ENCODE measurements around the gene PLS3.
"Not testable (repeated sequence)": the region's sequence is repeated elsewhere in the genome, so short reads cannot be mapped to it uniquely, and the experiment has no call there.

PLS3 gene

GRCh38 chrX:115609621-115610020 lies 48.6 kb downstream of the PLS3 start:
- no peak for DNase-seq (ENCODE audit: low read depth)

- no peak for DNase-seq (ENCODE audit: low read depth)
Measured at GRCh38 chrX:115616943-115617563, 56.1 kb downstream of the PLS3 start.

GRCh38 chrX:115622534-115622933 lies 61.6 kb downstream of the PLS3 start:
- no peak for DNase-seq (ENCODE audit: low read depth)

GRCh38 chrX:115624916-115625315 lies 63.9 kb downstream of the PLS3 start:
- DNase-seq (ENCODE audit: low read depth), result no peak

GRCh38 chrX:115625572-115626301 lies 64.8 kb downstream of the PLS3 start:
- DNase-seq (ENCODE audit: low read depth), result no peak

- no peak for DNase-seq (ENCODE audit: low read depth)
Measured at GRCh38 chrX:115630204-115630603, 69.2 kb downstream of the PLS3 start.

- DNase-seq (ENCODE audit: low read depth), result peak; percentile 53
Measured at GRCh38 chrX:115632455-115632854, 71.5 kb downstream of the PLS3 start.

- not testable (repeated sequence) for DNase-seq (ENCODE audit: low read depth)
Measured at GRCh38 chrX:115633397-115633796, 72.4 kb downstream of the PLS3 start.

- DNase-seq (ENCODE audit: low read depth), result no peak
Measured at GRCh38 chrX:115639334-115639880, 78.4 kb downstream of the PLS3 start.

GRCh38 chrX:115642311-115642710 lies 81.3 kb downstream of the PLS3 start:
- no peak for DNase-seq (ENCODE audit: low read depth)

GRCh38 chrX:115642895-115643530 lies 82.0 kb downstream of the PLS3 start:
- DNase-seq (ENCODE audit: low read depth), result no peak

- not testable (repeated sequence) for DNase-seq (ENCODE audit: low read depth)
Measured at GRCh38 chrX:115644397-115644796, 83.4 kb downstream of the PLS3 start.

- no peak for DNase-seq (ENCODE audit: low read depth)
Measured at GRCh38 chrX:115649461-115650063, 88.6 kb downstream of the PLS3 start.

- DNase-seq (ENCODE audit: low read depth), result no peak
Measured at GRCh38 chrX:115650449-115650848, 89.5 kb downstream of the PLS3 start.

- no peak for DNase-seq (ENCODE audit: low read depth)
Measured at GRCh38 chrX:115650916-115651315, 89.9 kb downstream of the PLS3 start.

- no peak for DNase-seq (ENCODE audit: low read depth)
Measured at GRCh38 chrX:115652221-115652620, 91.2 kb downstream of the PLS3 start.

GRCh38 chrX:115665122-115665521 lies 104.1 kb downstream of the PLS3 start:
- no peak for DNase-seq (ENCODE audit: low read depth)

- no peak for DNase-seq (ENCODE audit: low read depth)
Measured at GRCh38 chrX:115679460-115679859, 118.5 kb downstream of the PLS3 start.

- no peak for DNase-seq (ENCODE audit: low read depth)
Measured at GRCh38 chrX:115687595-115687994, 126.6 kb downstream of the PLS3 start.

- DNase-seq (ENCODE audit: low read depth), result no peak
Measured at GRCh38 chrX:115689931-115690330, 129.0 kb downstream of the PLS3 start.

GRCh38 chrX:115690511-115691216 lies 129.7 kb downstream of the PLS3 start:
- DNase-seq (ENCODE audit: low read depth), result peak; percentile 33

GRCh38 chrX:115693476-115693875 lies 132.5 kb downstream of the PLS3 start:
- no peak for DNase-seq (ENCODE audit: low read depth)
